A673 (cell line): ENCODE measurements around the gene GDF7.

Experiments used
- EZH2 ChIP-seq: fragments of 200-600 bp; sonication (generic); IDR thresholded peaks from 2 replicates; pipeline ENCODE4 v1.6.1; 2017; ENCODE audit warnings: borderline replicate concordance, low read depth, mild to moderate bottlenecking, mixed read lengths, antibody characterized with exemption, low read length; ENCODE audit not compliant: poor library complexity, severe bottlenecking
- TF ChIP-seq, protein P1 (sequence below): fragments of 300-800, 200-600 bp; sonication (generic); conservative IDR thresholded peaks from 2 replicates; pipeline ENCODE4 v1.5.1; 2017; ENCODE audit warnings: low read depth, mild to moderate bottlenecking, antibody characterized with exemption, low read length, moderate library complexity, mixed read lengths

DNA sequence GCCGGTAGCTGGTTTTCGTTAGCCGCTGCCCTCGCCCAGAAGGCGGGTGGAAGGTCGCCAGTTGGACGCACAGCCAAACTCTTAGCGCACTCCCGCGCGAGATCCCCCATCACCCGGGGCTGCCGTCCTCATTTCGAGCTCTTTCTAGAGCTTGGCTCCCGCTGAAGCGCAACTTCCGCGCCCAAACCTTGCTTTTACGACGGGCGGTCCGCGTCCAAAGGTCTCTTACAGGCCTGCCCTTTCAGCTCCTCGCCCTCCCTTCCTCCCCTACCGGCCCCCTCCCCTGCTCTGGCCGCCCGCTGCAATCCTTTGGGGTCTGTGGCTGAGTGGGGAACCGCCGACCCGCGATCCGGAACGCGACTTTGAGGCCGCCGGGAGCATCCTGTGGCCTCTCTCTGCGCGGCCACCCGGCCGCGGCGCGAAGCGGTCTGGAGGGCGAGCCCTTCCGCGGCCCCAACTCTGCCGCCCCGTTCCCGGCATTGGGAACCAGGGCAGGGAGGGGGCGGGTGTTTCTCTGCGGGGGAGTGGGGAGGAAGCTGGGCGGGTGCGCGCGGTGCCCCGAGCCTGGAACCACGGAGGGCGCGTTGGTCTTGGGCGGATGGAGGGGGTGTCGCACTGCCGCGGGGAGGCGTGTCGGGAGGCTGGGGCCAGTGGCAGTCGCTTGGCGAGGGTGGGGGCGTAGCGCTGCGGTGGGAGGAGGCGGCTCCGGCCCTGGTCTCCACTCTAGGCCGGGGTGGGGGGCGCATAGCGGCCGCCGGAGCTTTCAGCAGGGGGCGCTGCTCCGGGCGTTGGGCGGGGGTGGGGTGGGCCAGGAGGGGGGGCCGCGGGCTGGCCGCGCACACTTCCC lies at the start of gene GDF7:
- TF ChIP-seq, protein P1, sequence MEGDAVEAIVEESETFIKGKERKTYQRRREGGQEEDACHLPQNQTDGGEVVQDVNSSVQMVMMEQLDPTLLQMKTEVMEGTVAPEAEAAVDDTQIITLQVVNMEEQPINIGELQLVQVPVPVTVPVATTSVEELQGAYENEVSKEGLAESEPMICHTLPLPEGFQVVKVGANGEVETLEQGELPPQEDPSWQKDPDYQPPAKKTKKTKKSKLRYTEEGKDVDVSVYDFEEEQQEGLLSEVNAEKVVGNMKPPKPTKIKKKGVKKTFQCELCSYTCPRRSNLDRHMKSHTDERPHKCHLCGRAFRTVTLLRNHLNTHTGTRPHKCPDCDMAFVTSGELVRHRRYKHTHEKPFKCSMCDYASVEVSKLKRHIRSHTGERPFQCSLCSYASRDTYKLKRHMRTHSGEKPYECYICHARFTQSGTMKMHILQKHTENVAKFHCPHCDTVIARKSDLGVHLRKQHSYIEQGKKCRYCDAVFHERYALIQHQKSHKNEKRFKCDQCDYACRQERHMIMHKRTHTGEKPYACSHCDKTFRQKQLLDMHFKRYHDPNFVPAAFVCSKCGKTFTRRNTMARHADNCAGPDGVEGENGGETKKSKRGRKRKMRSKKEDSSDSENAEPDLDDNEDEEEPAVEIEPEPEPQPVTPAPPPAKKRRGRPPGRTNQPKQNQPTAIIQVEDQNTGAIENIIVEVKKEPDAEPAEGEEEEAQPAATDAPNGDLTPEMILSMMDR, result peak; percentile 38; the same call in 1 of the 2 replicates
- TF ChIP-seq EZH2, result peak; percentile 99
